ENCODE results near the gene LDHB.
"Not testable (repeated sequence)": the region's sequence is repeated elsewhere in the genome, so short reads cannot be mapped to it uniquely, and the experiment has no call there.

Gene LDHB

DNA sequence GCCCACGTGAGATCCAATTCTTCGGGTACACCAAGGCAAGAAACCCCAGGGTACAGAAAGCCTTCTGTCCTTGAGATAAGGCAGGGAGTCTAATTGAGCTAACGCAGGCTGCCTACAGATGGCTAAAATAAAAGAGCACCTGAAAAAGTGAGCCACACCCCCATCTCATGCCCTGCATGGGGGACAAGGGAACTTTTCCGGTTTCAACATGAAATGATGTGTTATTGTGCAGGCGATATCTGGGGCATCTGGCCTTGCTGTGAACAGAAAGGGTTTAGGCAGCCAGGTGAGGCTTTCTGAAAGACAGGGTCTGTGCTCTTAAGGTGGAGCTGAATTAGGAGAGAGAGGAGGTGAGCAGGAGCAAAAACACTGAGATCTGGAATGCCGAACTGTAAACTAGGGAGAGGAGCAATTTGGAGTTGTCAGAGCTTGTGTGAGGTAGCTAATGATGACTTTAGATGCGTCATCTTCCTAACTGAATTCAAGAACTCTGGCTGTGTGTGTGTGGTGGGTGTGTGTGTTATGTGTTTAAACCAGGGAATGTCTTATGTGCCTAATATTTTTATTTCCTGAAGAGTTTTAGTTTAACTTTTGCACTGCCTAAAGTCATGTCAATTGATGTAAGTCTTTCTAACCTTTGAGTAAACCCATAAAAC, 20.1 kb upstream of the LDHB start:
- no peak for TF ChIP-seq CTCF (IDR thresholded peaks at IDR 0.05; ENCODE audit: low read depth, low read length, missing control alignments)
- no peak for DNase-seq
- Histone ChIP-seq H3K36me3 (replicated peaks) (no peaks in the 10 kb centered on the region), H3K4me3 (ENCODE audit: low read depth, low read length) (no peak overlapping the region), H3K27ac (no peak overlapping the region), H3K27me3 (replicated peaks) (no peaks in the 10 kb centered on the region)
- in situ Hi-C loops (cut with HindIII; ENCODE audit: low pct_ligation_motif_present, low sequenced_read_pairs): no loop called here

- TF ChIP-seq CTCF (IDR thresholded peaks at IDR 0.05; ENCODE audit: low read depth, low read length, missing control alignments): no peak
- H3K36me3 ChIP-seq (replicated peaks): no peaks in the 10 kb centered on the region
- DNase-seq: no peak
- H3K27ac ChIP-seq: no peak overlapping the region
- H3K27me3 ChIP-seq (replicated peaks): no peaks in the 10 kb centered on the region
- no peak overlapping the region for H3K4me3 ChIP-seq (ENCODE audit: low read depth, low read length)
- in situ Hi-C loops (cut with HindIII; ENCODE audit: low pct_ligation_motif_present, low sequenced_read_pairs): no loop called here
Measured at GRCh38 chr12:21677204-21677603, 19.6 kb upstream of the LDHB start.

- H3K36me3 ChIP-seq (replicated peaks): no peaks in the 10 kb centered on the region
- in situ Hi-C loops (cut with HindIII; ENCODE audit: low pct_ligation_motif_present, low sequenced_read_pairs): no loop called here
- DNase-seq: no peak
- no peak overlapping the region for H3K4me3 ChIP-seq (ENCODE audit: low read depth, low read length)
- no peaks in the 10 kb centered on the region for H3K27me3 ChIP-seq (replicated peaks)
- no peak overlapping the region for H3K27ac ChIP-seq
- no peak for TF ChIP-seq CTCF (IDR thresholded peaks at IDR 0.05; ENCODE audit: low read depth, low read length, missing control alignments)
Measured at GRCh38 chr12:21676776-21677175, 19.1 kb upstream of the LDHB start.

- in situ Hi-C loops (cut with HindIII; ENCODE audit: low pct_ligation_motif_present, low sequenced_read_pairs): no loop called here
- no peak for TF ChIP-seq CTCF (IDR thresholded peaks at IDR 0.05; ENCODE audit: low read depth, low read length, missing control alignments)
- Histone ChIP-seq H3K36me3 (replicated peaks) (no peaks in the 10 kb centered on the region), H3K4me3 (ENCODE audit: low read depth, low read length) (no peak overlapping the region), H3K27me3 (replicated peaks) (no peaks in the 10 kb centered on the region), H3K27ac (no peak overlapping the region)
- DNase-seq: no peak
Measured at GRCh38 chr12:21675641-21676040, 18.0 kb upstream of the LDHB start.

GRCh38 chr12:21675096-21675495, 17.5 kb upstream of the LDHB start:
- Histone ChIP-seq H3K27me3 (replicated peaks) (no peaks in the 10 kb centered on the region), H3K4me3 (ENCODE audit: low read depth, low read length) (no peak overlapping the region), H3K27ac (no peak overlapping the region), H3K36me3 (replicated peaks) (no peaks in the 10 kb centered on the region)
- in situ Hi-C loops (cut with HindIII; ENCODE audit: low pct_ligation_motif_present, low sequenced_read_pairs): no loop called here
- no peak for DNase-seq
- TF ChIP-seq CTCF (IDR thresholded peaks at IDR 0.05; ENCODE audit: low read depth, low read length, missing control alignments): no peak

DNA sequence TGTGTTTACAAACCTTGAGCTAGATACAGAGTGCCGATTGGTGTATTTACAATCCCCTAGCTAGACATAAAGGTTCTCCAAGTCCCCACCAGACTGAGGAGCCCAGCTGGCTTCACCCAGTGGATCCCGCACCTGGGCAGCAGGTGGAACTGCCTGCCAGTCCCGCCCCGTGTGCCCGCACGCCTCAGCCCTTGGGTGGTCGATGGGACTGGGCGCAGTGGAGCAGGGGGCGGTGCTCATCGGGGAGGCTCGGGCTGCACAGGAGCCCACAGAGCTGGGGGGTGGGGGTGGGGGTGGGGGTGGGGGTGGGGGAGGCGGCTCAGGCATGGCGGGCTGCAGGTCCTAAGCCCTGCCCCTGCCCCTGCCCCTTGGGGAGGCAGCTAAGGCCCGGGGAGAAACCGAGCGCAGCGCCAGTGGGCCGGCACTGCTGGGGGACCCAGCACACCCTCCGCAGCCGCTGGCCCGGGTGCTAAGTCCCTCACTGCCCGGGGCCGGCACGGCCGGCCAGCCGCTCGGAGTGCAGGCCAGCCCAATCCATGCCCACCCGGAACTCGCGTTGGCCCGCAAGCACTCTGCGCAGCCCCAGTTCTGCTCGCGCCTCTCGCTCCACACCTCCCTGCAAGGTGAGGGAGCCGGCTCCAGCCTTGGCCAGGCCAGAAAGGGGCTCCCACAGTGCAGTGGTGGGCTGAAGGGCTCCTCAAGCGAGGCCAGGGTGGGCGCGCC, 16.3 kb upstream of the LDHB start:
- H3K4me3 ChIP-seq (ENCODE audit: low read depth, low read length); H3K27ac ChIP-seq; DNase-seq; H3K36me3 ChIP-seq (replicated peaks); in situ Hi-C loops (cut with HindIII; ENCODE audit: low pct_ligation_motif_present, low sequenced_read_pairs); H3K27me3 ChIP-seq (replicated peaks): not testable (repeated sequence)
